ENCODE results near the gene RAI1. TPM values are rescaled to one million over a fixed set of nuclear protein-coding genes. Genes with fewer than 3 reads are reported as not detected.

The RAI1 gene
- total and polyA plus RNA-seq, 2 of the 13 experiments (the other 11 are each of a cell fraction or from before 2014, with no cell fraction given): 3.4 to 5.2 TPM

DNA sequence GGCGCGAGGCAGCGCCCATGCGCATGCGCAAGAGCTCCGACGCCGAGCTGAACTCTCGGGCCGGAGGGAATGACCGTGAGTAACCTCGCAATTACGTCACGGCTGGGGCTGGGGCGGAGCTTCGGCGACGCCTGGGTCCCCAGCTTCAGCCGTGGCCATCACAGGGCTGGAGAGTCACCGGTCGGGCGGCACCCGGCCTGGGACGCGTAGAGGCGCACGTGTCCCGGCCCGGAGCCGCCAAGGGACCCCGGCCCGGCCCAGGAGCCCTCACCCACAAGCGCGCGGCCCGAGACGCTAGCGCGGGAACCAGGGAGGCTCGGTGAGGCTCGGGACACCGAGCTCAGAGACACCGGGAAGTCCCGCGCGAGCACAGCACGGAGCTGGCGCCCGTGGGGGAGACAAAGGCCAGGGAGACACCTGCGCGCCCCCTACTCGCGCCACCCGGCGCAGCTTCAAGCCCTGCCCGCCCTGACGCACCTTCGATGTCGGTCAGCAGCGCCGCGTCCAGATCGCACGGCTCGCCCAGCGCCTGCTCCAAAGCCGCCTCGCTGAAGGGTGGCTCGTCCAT is 155.1 kb downstream of the RAI1 start (continued):
- TF ChIP-seq ZNF101 (CRISPR knock-in tag; IDR thresholded peaks at IDR 0.05; ENCODE audit: borderline replicate concordance, low read depth): no peak
- TF ChIP-seq, protein P1, sequence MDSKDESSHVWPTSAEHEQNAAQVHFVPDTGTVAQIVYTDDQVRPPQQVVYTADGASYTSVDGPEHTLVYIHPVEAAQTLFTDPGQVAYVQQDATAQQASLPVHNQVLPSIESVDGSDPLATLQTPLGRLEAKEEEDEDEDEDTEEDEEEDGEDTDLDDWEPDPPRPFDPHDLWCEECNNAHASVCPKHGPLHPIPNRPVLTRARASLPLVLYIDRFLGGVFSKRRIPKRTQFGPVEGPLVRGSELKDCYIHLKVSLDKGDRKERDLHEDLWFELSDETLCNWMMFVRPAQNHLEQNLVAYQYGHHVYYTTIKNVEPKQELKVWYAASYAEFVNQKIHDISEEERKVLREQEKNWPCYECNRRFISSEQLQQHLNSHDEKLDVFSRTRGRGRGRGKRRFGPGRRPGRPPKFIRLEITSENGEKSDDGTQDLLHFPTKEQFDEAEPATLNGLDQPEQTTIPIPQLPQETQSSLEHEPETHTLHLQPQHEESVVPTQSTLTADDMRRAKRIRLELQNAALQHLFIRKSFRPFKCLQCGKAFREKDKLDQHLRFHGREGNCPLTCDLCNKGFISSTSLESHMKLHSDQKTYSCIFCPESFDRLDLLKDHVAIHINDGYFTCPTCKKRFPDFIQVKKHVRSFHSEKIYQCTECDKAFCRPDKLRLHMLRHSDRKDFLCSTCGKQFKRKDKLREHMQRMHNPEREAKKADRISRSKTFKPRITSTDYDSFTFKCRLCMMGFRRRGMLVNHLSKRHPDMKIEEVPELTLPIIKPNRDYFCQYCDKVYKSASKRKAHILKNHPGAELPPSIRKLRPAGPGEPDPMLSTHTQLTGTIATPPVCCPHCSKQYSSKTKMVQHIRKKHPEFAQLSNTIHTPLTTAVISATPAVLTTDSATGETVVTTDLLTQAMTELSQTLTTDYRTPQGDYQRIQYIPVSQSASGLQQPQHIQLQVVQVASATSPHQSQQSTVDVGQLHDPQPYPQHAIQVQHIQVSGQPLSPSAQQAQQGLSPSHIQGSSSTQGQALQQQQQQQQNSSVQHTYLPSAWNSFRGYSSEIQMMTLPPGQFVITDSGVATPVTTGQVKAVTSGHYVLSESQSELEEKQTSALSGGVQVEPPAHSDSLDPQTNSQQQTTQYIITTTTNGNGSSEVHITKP (CRISPR knock-in tag; IDR thresholded peaks at IDR 0.05; ENCODE audit: low read depth): no peak
- no peak for TF ChIP-seq ZNF3 (CRISPR knock-in tag; IDR thresholded peaks at IDR 0.05)
- peak; percentile 88; the same call in 1 of the 2 replicates for TF ChIP-seq MEF2D (CRISPR knock-in tag; IDR thresholded peaks at IDR 0.05)
- peak; percentile 90 for TF ChIP-seq KDM5B (CRISPR knock-in tag; IDR thresholded peaks at IDR 0.05; ENCODE audit: borderline replicate concordance)
- TF ChIP-seq SNAI1 (CRISPR knock-in tag; IDR thresholded peaks at IDR 0.05; ENCODE audit: borderline replicate concordance): no peak; the same call in 1 of the 2 replicates
- TF ChIP-seq, protein P2, sequence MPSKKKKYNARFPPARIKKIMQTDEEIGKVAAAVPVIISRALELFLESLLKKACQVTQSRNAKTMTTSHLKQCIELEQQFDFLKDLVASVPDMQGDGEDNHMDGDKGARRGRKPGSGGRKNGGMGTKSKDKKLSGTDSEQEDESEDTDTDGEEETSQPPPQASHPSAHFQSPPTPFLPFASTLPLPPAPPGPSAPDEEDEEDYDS (CRISPR knock-in tag; IDR thresholded peaks at IDR 0.05): peak; percentile 87
- TF ChIP-seq HMG20B (CRISPR knock-in tag; conservative IDR thresholded peaks at IDR 0.05): no peak
- TF ChIP-seq, protein P3, sequence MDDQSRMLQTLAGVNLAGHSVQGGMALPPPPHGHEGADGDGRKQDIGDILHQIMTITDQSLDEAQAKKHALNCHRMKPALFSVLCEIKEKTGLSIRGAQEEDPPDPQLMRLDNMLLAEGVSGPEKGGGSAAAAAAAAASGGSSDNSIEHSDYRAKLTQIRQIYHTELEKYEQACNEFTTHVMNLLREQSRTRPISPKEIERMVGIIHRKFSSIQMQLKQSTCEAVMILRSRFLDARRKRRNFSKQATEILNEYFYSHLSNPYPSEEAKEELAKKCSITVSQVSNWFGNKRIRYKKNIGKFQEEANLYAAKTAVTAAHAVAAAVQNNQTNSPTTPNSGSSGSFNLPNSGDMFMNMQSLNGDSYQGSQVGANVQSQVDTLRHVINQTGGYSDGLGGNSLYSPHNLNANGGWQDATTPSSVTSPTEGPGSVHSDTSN (CRISPR knock-in tag; IDR thresholded peaks at IDR 0.05; ENCODE audit: borderline replicate concordance): no peak
- TF ChIP-seq, protein P4, sequence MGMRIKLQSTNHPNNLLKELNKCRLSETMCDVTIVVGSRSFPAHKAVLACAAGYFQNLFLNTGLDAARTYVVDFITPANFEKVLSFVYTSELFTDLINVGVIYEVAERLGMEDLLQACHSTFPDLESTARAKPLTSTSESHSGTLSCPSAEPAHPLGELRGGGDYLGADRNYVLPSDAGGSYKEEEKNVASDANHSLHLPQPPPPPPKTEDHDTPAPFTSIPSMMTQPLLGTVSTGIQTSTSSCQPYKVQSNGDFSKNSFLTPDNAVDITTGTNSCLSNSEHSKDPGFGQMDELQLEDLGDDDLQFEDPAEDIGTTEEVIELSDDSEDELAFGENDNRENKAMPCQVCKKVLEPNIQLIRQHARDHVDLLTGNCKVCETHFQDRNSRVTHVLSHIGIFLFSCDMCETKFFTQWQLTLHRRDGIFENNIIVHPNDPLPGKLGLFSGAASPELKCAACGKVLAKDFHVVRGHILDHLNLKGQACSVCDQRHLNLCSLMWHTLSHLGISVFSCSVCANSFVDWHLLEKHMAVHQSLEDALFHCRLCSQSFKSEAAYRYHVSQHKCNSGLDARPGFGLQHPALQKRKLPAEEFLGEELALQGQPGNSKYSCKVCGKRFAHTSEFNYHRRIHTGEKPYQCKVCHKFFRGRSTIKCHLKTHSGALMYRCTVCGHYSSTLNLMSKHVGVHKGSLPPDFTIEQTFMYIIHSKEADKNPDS (CRISPR knock-in tag; IDR thresholded peaks at IDR 0.05): no peak
- no peak for TF ChIP-seq CHD4 (IDR thresholded peaks at IDR 0.05; ENCODE audit: borderline replicate concordance, low read length)
- TF ChIP-seq NCOR1 (IDR thresholded peaks at IDR 0.05; ENCODE audit: borderline replicate concordance, low read length): peak; percentile 38; the same call in 1 of the 2 replicates
- TF ChIP-seq KAT7 (CRISPR knock-in tag; IDR thresholded peaks at IDR 0.05; ENCODE audit: borderline replicate concordance): no peak
- TF ChIP-seq, protein P5, sequence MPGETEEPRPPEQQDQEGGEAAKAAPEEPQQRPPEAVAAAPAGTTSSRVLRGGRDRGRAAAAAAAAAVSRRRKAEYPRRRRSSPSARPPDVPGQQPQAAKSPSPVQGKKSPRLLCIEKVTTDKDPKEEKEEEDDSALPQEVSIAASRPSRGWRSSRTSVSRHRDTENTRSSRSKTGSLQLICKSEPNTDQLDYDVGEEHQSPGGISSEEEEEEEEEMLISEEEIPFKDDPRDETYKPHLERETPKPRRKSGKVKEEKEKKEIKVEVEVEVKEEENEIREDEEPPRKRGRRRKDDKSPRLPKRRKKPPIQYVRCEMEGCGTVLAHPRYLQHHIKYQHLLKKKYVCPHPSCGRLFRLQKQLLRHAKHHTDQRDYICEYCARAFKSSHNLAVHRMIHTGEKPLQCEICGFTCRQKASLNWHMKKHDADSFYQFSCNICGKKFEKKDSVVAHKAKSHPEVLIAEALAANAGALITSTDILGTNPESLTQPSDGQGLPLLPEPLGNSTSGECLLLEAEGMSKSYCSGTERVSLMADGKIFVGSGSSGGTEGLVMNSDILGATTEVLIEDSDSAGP (CRISPR knock-in tag; IDR thresholded peaks at IDR 0.05; ENCODE audit: borderline replicate concordance): peak; percentile 77; the same call in 1 of the 2 replicates
- TF ChIP-seq, protein P6, sequence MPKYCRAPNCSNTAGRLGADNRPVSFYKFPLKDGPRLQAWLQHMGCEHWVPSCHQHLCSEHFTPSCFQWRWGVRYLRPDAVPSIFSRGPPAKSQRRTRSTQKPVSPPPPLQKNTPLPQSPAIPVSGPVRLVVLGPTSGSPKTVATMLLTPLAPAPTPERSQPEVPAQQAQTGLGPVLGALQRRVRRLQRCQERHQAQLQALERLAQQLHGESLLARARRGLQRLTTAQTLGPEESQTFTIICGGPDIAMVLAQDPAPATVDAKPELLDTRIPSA (CRISPR knock-in tag; IDR thresholded peaks at IDR 0.05; ENCODE audit: borderline replicate concordance): no peak
- TF ChIP-seq GLI4 (CRISPR knock-in tag; IDR thresholded peaks at IDR 0.05; ENCODE audit: borderline replicate concordance): 0 out of 2 replicates have a peak, but pooled peaks have one; percentile 58
- peak; percentile 69; the same call in 1 of the 2 replicates for TF ChIP-seq ISX (CRISPR knock-in tag; conservative IDR thresholded peaks at IDR 0.05)
- no peak for TF ChIP-seq JUN (CRISPR knock-in tag; IDR thresholded peaks at IDR 0.05)
- TF ChIP-seq ZNF816 (CRISPR knock-in tag; IDR thresholded peaks at IDR 0.05; ENCODE audit: borderline replicate concordance): no peak

Measured in HepG2 (cell line).